Testis (tissue), 3 donors: ENCODE data around the gene TRAF3IP3. TPM values are rescaled to one million over a fixed set of nuclear protein-coding genes. Genes with fewer than 3 reads are reported as not detected.

Experiments
- DNase-seq: peaks from one replicate; pipeline ENCODE4 v3.0.0-alpha.2; 2019
- H3K27ac ChIP-seq, 2 donors: fragments of 200-600 bp; sonication (generic); one replicate each; pipeline ENCODE4 v1.5.1; 2019
- H3K27me3 ChIP-seq: fragments of 200-600 bp; sonication (generic); one replicate; pipeline ENCODE4 v1.5.1; 2019
- H3K36me3 ChIP-seq: fragments of 200-600 bp; sonication (generic); one replicate; pipeline ENCODE4 v1.5.1; 2017; ENCODE audit warnings: low read depth; ENCODE audit errors: missing control alignments
- H3K4me1 ChIP-seq: fragments of 200-600 bp; sonication (generic); one replicate; pipeline ENCODE4 v1.5.1; 2019
- H3K4me3 ChIP-seq, 2 donors: fragments of 200-600 bp; sonication (generic); one replicate each; pipeline ENCODE4 v1.5.1; 2017 to 2019
- H3K9me3 ChIP-seq: fragments of 200-600 bp; sonication (generic); one replicate; pipeline ENCODE4 v1.5.1; 2017
- CTCF ChIP-seq, 3 experiments: fragments of 450-650 bp in 2 of 3; fragments of 200-600 bp in 1 of 3; sonication (generic) in 1 of 3; IDR thresholded peaks; one replicate each; pipeline ENCODE4 v1.5.1; 2016 to 2019; ENCODE audit warnings: antibody characterized with exemption in 3 of 3, mild to moderate bottlenecking in 2 of 3, moderate library complexity in 1 of 3
- POLR2A ChIP-seq: fragments of 450-650 bp; IDR thresholded peaks from one replicate; pipeline ENCODE4 v1.6.1; 2017; ENCODE audit warnings: antibody characterized with exemption, mild to moderate bottlenecking, moderate library complexity
- WGBS, 2 donors: methylation state at CpG; one replicate each; pipeline ENCODE4 v1.1.5; 2018; 5-methylcytosine and 5-hydroxymethylcytosine counted together
- intact Hi-C: fragments of 100-400 bp; cut with DNase I; formaldehyde crosslinking; loops from one replicate; pipeline ENCODE4 v1.15.1; 2023; ENCODE audit warnings: low total_unique reads
- polyA plus RNA-seq: library from polyadenylated mRNA; stranded (reverse); fragments of 350-450 nt; fragmentation: Illumina TruSeq; extraction: RNeasy Lipid Tissue Mini Kit (QIAGEN cat#74804); gene quantifications from one replicate; pipeline ENCODE4 v1.2.3, GENCODE V29; 2014; ENCODE audit warnings: low read depth, low replicate concordance; ENCODE audit not compliant: insufficient read depth
- total RNA-seq, 2 donors: library from RNA; depleted of rRNA; stranded (reverse); fragments of >200 nt; gene quantifications; one replicate each; pipeline ENCODE4 v1.2.3, GENCODE V29; 2016

The TRAF3IP3 gene
- total and polyA plus RNA-seq, 3 donors from 2014 or later: 0.63 to 9.2 (median 3.3) TPM

- Histone ChIP-seq H3K4me1 (peaks cover 6% of the 10 kb centered on the region), H3K9me3 (no peaks in the 10 kb centered on the region), H3K27ac (no peak overlapping the region), H3K36me3 (no peaks in the 10 kb centered on the region), H3K4me3 (no peak overlapping the region), H3K27me3 (no peaks in the 10 kb centered on the region)
- intact Hi-C loops: no loop called here
- no peak for DNase-seq
- 82 to 92% methylated on average over 1 of the region's 1 CpG for WGBS, 2 donors
- TF ChIP-seq POLR2A (no peak), CTCF (IDR thresholded peaks at IDR 0.05) (no peak)
These were observed 18.7 kb downstream of the TRAF3IP3 start for GRCh38 chr1:209774592-209774991.

GRCh38 chr1:209775678-209776077 is 19.8 kb downstream of the TRAF3IP3 start:
- TF ChIP-seq CTCF (IDR thresholded peaks at IDR 0.05) (no peak), POLR2A (no peak)
- intact Hi-C loops: no loop called here
- 66 to 77% methylated on average over 2 of the region's 2 CpGs for WGBS, 2 donors

GRCh38 chr1:209777587-209777986 is 21.7 kb downstream of the TRAF3IP3 start:
- H3K36me3 ChIP-seq: no peaks in the 10 kb centered on the region
- H3K27ac ChIP-seq: no peak overlapping the region
- 85 to 88% methylated on average over 2 of the region's 2 CpGs for WGBS, 2 donors
- no peak for DNase-seq
- intact Hi-C loops: no loop called here
- H3K4me1 ChIP-seq: no peaks in the 10 kb centered on the region
- no peaks in the 10 kb centered on the region for H3K27me3 ChIP-seq
- no peak for TF ChIP-seq CTCF (IDR thresholded peaks at IDR 0.05)
- no peak for TF ChIP-seq POLR2A
- no peak overlapping the region for H3K4me3 ChIP-seq
- H3K9me3 ChIP-seq: no peaks in the 10 kb centered on the region

More at GRCh38 chr1:209775678-209776077, 19.8 kb downstream of the TRAF3IP3 start:
- DNase-seq: no peak
- Histone ChIP-seq H3K36me3 (no peaks in the 10 kb centered on the region), H3K27me3 (no peaks in the 10 kb centered on the region), H3K4me1 (no peaks in the 10 kb centered on the region), H3K9me3 (no peaks in the 10 kb centered on the region), H3K27ac (no peak overlapping the region), H3K4me3 (no peak overlapping the region)

- no peak for DNase-seq
- 90 to 93% methylated on average over 1 of the region's 1 CpG for WGBS, 2 donors
- Histone ChIP-seq H3K36me3 (no peaks in the 10 kb centered on the region), H3K9me3 (no peaks in the 10 kb centered on the region), H3K4me3 (no peak overlapping the region), H3K4me1 (no peaks in the 10 kb centered on the region), H3K27ac (no peak overlapping the region), H3K27me3 (no peaks in the 10 kb centered on the region)
- intact Hi-C loops: no loop called here
- TF ChIP-seq POLR2A (no peak), CTCF (IDR thresholded peaks at IDR 0.05) (no peak)
These were observed 22.2 kb downstream of the TRAF3IP3 start for GRCh38 chr1:209778102-209778501.

- Histone ChIP-seq H3K27ac (no peak overlapping the region), H3K9me3 (no peaks in the 10 kb centered on the region), H3K36me3 (no peaks in the 10 kb centered on the region), H3K4me1 (peaks cover 8% of the 10 kb centered on the region), H3K27me3 (no peaks in the 10 kb centered on the region), H3K4me3 (no peak overlapping the region)
- DNase-seq: no peak
- intact Hi-C loops: no loop called here
- no peak for TF ChIP-seq CTCF (IDR thresholded peaks at IDR 0.05)
- TF ChIP-seq POLR2A: no peak
- 95 to 96% methylated on average over 4 of the region's 4 CpGs for WGBS, 2 donors
These were observed 24.4 kb downstream of the TRAF3IP3 start for GRCh38 chr1:209780268-209780667.
